ENCODE data around the gene SFMBT2.

Gene SFMBT2

GRCh38 chr10:7121154-7121797 is 289.6 kb downstream of the SFMBT2 start:
- peak; percentile 41 to 83 (median 72) for DNase-seq

- no peak for DNase-seq
Observed at GRCh38 chr10:7119325-7120015, 291.4 kb downstream of the SFMBT2 start.

GRCh38 chr10:7117806-7118674 is 292.8 kb downstream of the SFMBT2 start:
- no peak for DNase-seq

- no peak for DNase-seq
Observed at GRCh38 chr10:7117177-7117799, 293.5 kb downstream of the SFMBT2 start.

GRCh38 chr10:7111561-7111960 is 299.3 kb downstream of the SFMBT2 start:
- DNase-seq = no peak

- DNase-seq = no peak
Observed at GRCh38 chr10:7111089-7111488, 299.7 kb downstream of the SFMBT2 start.

Measured in stimulated activated naive CD4-positive, alpha-beta T cell (primary cell).